ENCODE measurements around the gene UBFD1. TPM values are rescaled to one million over a fixed set of nuclear protein-coding genes. Genes with fewer than 3 reads are reported as not detected.

Gene UBFD1
- total RNA-seq, 1 experiment from 2014 or later: 125 TPM

DNA sequence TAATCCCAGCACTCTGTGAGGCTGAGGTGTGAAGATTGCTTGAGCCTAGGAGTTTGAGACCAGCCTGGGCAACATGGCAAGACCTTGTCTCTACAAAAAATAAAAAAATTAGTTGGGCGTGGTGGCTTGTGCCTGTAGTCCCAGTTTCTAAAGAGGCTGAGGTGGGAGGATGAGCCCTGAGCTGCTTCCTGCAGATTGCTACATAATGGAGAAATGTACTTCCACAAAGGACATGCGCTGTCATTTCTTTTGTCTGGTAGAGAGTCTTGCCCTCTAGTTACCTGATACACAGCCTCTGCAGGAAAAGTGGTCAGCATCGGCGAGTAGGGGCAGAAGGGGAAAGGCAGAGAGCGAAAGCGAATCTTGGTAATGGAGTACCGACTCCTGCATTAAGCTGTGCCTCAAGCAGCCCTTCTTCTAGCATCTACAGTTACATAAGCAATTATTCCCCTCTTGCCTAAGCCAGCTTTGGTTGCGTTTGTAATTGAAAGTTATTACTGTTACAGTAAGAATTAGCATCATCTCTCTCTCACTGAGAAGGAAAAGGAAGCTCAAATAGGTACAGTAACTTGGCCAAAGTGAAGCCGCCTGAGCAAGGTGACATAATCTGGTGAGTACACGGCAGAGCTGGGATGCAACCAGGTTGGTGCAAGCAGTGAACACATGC lies 28.8 kb upstream of the UBFD1 start:
- TF ChIP-seq, protein P1, sequence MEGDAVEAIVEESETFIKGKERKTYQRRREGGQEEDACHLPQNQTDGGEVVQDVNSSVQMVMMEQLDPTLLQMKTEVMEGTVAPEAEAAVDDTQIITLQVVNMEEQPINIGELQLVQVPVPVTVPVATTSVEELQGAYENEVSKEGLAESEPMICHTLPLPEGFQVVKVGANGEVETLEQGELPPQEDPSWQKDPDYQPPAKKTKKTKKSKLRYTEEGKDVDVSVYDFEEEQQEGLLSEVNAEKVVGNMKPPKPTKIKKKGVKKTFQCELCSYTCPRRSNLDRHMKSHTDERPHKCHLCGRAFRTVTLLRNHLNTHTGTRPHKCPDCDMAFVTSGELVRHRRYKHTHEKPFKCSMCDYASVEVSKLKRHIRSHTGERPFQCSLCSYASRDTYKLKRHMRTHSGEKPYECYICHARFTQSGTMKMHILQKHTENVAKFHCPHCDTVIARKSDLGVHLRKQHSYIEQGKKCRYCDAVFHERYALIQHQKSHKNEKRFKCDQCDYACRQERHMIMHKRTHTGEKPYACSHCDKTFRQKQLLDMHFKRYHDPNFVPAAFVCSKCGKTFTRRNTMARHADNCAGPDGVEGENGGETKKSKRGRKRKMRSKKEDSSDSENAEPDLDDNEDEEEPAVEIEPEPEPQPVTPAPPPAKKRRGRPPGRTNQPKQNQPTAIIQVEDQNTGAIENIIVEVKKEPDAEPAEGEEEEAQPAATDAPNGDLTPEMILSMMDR (IDR thresholded peaks at IDR 0.05; ENCODE audit: unreplicated experiment): no peak
- intact Hi-C loops (cut with micrococcal nuclease; ENCODE audit: unreplicated experiment): no loop called here
- CTCF ChIA-PET: interaction anchor here (1.2 kb wide), 1 partner anchor 10 kb away, joined by 3 read pairs; no protein-coding TSS in a partner anchor
- BruUV-seq (replicated peaks): no TSS peak
- Mint-ChIP-seq H3K27me3 (ENCODE audit: unreplicated experiment) (no peaks in the 10 kb centered on the region), H3K4me1 (ENCODE audit: low read depth, unreplicated experiment) (no peaks in the 10 kb centered on the region), H3K27ac (ENCODE audit: unreplicated experiment) (no peak overlapping the region), H3K9me3 (ENCODE audit: low read depth, unreplicated experiment) (no peaks in the 10 kb centered on the region), H3K36me3 (ENCODE audit: insufficient read depth, unreplicated experiment) (peaks cover 52% of the 10 kb centered on the region), H3K4me3 (ENCODE audit: low read depth, unreplicated experiment) (no peak overlapping the region)
- DNase-seq: no peak

DNA sequence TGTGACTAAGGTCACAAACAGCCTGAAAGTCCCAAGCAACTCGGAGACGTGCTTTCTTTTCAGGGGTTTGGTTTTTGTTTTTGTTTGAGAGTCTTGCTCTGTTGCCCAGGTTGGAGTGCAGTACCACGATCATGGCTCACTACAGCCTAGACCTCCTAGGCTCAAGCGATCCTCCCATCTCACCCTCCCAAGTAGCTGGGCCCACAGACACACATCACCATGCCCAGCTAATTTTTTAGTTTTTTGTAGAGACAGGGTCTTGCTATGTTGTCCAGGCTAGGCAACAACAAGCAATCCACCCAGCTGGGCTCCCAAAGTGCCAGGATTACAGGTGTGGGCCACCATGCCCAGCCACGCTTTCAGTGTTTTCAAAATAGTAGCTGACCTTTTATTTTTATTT lies 27.5 kb upstream of the UBFD1 start:
- TF ChIP-seq, protein P1 (IDR thresholded peaks at IDR 0.05; ENCODE audit: unreplicated experiment): no peak
- no peaks in the 10 kb centered on the region for H3K4me1 Mint-ChIP-seq (ENCODE audit: low read depth, unreplicated experiment)
- no peak for DNase-seq
- intact Hi-C loops (cut with micrococcal nuclease; ENCODE audit: unreplicated experiment): no loop called here
- H3K27me3 Mint-ChIP-seq (ENCODE audit: unreplicated experiment): no peaks in the 10 kb centered on the region
- peaks cover 42% of the 10 kb centered on the region for H3K36me3 Mint-ChIP-seq (ENCODE audit: insufficient read depth, unreplicated experiment)
- no peaks in the 10 kb centered on the region for H3K9me3 Mint-ChIP-seq (ENCODE audit: low read depth, unreplicated experiment)
- no TSS peak for BruUV-seq (replicated peaks)
- no peak overlapping the region for H3K4me3 Mint-ChIP-seq (ENCODE audit: low read depth, unreplicated experiment)
- no peak overlapping the region for H3K27ac Mint-ChIP-seq (ENCODE audit: unreplicated experiment)
- CTCF ChIA-PET: interaction anchor here (1.2 kb wide), 1 partner anchor 9 kb away, joined by 3 read pairs; no protein-coding TSS in a partner anchor

DNA sequence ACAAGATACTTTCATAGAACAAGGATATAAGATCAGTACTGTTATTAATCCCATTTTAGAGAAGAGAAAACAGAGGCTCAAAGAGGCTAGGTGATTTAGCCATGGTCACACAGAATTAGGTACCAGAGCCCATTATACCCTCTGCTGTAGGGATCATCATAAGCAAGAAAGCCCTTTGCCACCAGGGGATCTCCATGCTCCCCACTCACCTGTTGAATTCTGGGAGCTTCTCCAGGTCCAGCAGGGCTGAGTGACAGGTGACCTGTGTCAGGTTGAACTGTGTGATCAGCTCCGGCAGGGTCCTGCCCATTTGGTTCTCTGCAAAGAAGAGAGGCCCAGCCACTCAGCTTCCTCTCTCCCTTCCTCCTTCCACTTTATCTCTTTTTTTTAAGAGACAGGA lies 25.1 kb upstream of the UBFD1 start:
- TF ChIP-seq, protein P1 (IDR thresholded peaks at IDR 0.05; ENCODE audit: unreplicated experiment): no peak
- no TSS peak for BruUV-seq (replicated peaks)
- H3K4me1 Mint-ChIP-seq (ENCODE audit: low read depth, unreplicated experiment): no peaks in the 10 kb centered on the region
- CTCF ChIA-PET: interaction anchor here (0.6 kb wide), 1 partner anchor 11 kb away, joined by 3 read pairs; no protein-coding TSS in a partner anchor
- no peaks in the 10 kb centered on the region for H3K27me3 Mint-ChIP-seq (ENCODE audit: unreplicated experiment)
- intact Hi-C loops (cut with micrococcal nuclease; ENCODE audit: unreplicated experiment): no loop called here
- H3K9me3 Mint-ChIP-seq (ENCODE audit: low read depth, unreplicated experiment): no peaks in the 10 kb centered on the region
- peaks cover 23% of the 10 kb centered on the region for H3K36me3 Mint-ChIP-seq (ENCODE audit: insufficient read depth, unreplicated experiment)
- H3K4me3 Mint-ChIP-seq (ENCODE audit: low read depth, unreplicated experiment): no peak overlapping the region
- no peak overlapping the region for H3K27ac Mint-ChIP-seq (ENCODE audit: unreplicated experiment)
- no peak for DNase-seq

DNA sequence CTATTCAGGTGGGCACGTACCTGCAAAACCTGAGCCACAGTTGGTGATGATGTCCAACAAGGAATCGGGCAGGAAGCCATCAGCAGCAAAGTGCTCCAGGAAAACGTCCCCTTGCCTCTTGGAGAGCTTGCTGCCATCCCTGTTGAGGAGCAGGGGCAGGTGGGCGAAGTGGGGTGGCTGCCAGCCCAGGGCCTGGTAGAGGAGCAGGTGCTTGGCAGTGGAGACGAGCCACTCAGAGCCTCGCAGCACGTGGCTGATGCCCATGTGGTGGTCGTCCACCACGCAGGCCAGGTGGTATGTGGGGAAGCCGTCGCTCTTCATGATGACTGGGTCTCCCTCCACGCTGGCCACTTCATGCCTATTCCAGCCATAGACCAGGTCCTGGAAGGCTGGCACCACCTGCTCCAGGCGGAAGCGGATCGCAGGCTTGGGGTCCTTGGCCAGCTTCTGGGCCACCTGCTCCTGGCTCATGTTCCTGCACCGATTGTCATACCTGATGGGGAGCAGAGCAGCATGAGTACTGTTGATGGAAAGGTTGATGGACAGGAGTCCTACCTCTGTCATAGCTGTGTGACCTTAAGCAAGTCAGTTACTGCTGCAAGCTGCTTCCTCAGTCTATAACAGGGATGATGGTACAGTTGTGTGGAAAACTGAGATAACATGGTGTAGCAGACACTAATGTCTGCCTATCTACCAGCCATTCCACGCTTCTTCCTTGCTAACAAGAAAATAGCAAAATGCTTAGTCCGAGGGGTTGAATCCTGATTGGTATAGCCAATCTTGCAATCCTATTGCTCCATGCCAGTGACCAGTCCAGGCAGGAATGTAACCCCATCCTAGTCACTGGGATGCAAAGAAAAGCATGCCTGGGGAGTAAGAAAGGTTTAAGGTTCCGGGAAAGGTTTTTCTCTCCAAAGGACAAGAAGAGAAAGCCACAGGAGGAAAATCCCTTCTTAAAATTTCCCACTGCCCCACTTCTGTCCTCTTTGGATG lies 22.4 kb upstream of the UBFD1 start:
- Mint-ChIP-seq H3K36me3 (ENCODE audit: insufficient read depth, unreplicated experiment) (peaks cover 33% of the 10 kb centered on the region), H3K4me3 (ENCODE audit: low read depth, unreplicated experiment) (no peak overlapping the region), H3K27me3 (ENCODE audit: unreplicated experiment) (no peaks in the 10 kb centered on the region), H3K4me1 (ENCODE audit: low read depth, unreplicated experiment) (no peaks in the 10 kb centered on the region), H3K9me3 (ENCODE audit: low read depth, unreplicated experiment) (no peaks in the 10 kb centered on the region), H3K27ac (ENCODE audit: unreplicated experiment) (no peak overlapping the region)
- intact Hi-C loops (cut with micrococcal nuclease; ENCODE audit: unreplicated experiment): no loop called here
- TF ChIP-seq, protein P1 (IDR thresholded peaks at IDR 0.05; ENCODE audit: unreplicated experiment): no peak
- CTCF ChIA-PET: interaction anchor here (0.6 kb wide), 1 partner anchor 92 kb away, joined by 3 read pairs; no protein-coding TSS in a partner anchor
- BruUV-seq (replicated peaks): no TSS peak
- DNase-seq: no peak
